ENCODE results near the gene SKAP1. TPM values are rescaled to one million over a fixed set of nuclear protein-coding genes. Genes with fewer than 3 reads are reported as not detected.

Gene SKAP1
- total and polyA plus RNA-seq, 5 donors from 2014 or later, result 196 to 554 (median 373) TPM

- Mint-ChIP-seq H3K36me3 (peaks cover 23% of the 10 kb centered on the region), H3K27ac (peak overlapping the region in 2 of 3 donors; percentile 59 to 60), H3K4me3 (peak overlapping the region in 2 of 4 donors; percentile 25 to 39), H3K9me3 (no peaks in the 10 kb centered on the region), H3K27me3 (no peaks in the 10 kb centered on the region), H3K4me1 (peaks cover 0 to 5% (median 2%) of the 10 kb centered on the region in 4 donors)
- peaks cover 30% of the 10 kb centered on the region for H3K36me3 ChIP-seq (ENCODE audit: control insufficient read depth, insufficient read depth, low read length)
- no peaks in the 10 kb centered on the region for H3K9me3 ChIP-seq (ENCODE audit: control insufficient read depth in 2 of 2, low read length in 2 of 2)
- ATAC-seq (ENCODE audit: low read depth in 2 of 2) (no peak), DNase-seq (no peak)
- H3K4me3 ChIP-seq (ENCODE audit: low read depth, low read length), result no peak overlapping the region
- no peaks in the 10 kb centered on the region for H3K4me1 ChIP-seq (ENCODE audit: control insufficient read depth, insufficient read depth, low read length, poor library complexity, severe bottlenecking)
- H3K27ac ChIP-seq (ENCODE audit: insufficient read depth, low read length, poor library complexity, severe bottlenecking), result no peak overlapping the region
- H3K27me3 ChIP-seq (ENCODE audit: control insufficient read depth, insufficient read depth, low read length), result no peaks in the 10 kb centered on the region
Observed at GRCh38 chr17:48123111-48123510, 306.9 kb downstream of the SKAP1 start.

GRCh38 chr17:48122665-48123045 is 307.4 kb downstream of the SKAP1 start:
- Histone ChIP-seq H3K4me3 (ENCODE audit: low read depth, low read length) (no peak overlapping the region), H3K4me1 (ENCODE audit: control insufficient read depth, insufficient read depth, low read length, poor library complexity, severe bottlenecking) (no peaks in the 10 kb centered on the region), H3K27me3 (ENCODE audit: control insufficient read depth, insufficient read depth, low read length) (no peaks in the 10 kb centered on the region), H3K36me3 (ENCODE audit: control insufficient read depth, insufficient read depth, low read length) (peaks cover 33% of the 10 kb centered on the region), H3K27ac (ENCODE audit: insufficient read depth, low read length, poor library complexity, severe bottlenecking) (no peak overlapping the region), H3K9me3 (ENCODE audit: control insufficient read depth in 2 of 2, low read length in 2 of 2) (no peaks in the 10 kb centered on the region)
- Mint-ChIP-seq H3K4me1 (peaks cover 0 to 5% (median 2%) of the 10 kb centered on the region in 4 donors), H3K27me3 (no peaks in the 10 kb centered on the region), H3K27ac (peak overlapping the region in 1 of 3 donors; percentile 71), H3K36me3 (peaks cover 23% of the 10 kb centered on the region), H3K4me3 (peak overlapping the region in 1 of 4 donors; percentile 25), H3K9me3 (no peaks in the 10 kb centered on the region)
- DNase-seq, result no peak
- ATAC-seq (ENCODE audit: low read depth in 2 of 2), result no peak

- Histone ChIP-seq H3K9me3 (ENCODE audit: control insufficient read depth in 2 of 2, low read length in 2 of 2) (no peaks in the 10 kb centered on the region), H3K4me1 (ENCODE audit: control insufficient read depth, insufficient read depth, low read length, poor library complexity, severe bottlenecking) (no peaks in the 10 kb centered on the region), H3K27ac (ENCODE audit: insufficient read depth, low read length, poor library complexity, severe bottlenecking) (no peak overlapping the region), H3K4me3 (ENCODE audit: low read depth, low read length) (no peak overlapping the region), H3K36me3 (ENCODE audit: control insufficient read depth, insufficient read depth, low read length) (peaks cover 34% of the 10 kb centered on the region), H3K27me3 (ENCODE audit: control insufficient read depth, insufficient read depth, low read length) (no peaks in the 10 kb centered on the region)
- no peaks in the 10 kb centered on the region for H3K27me3 Mint-ChIP-seq
- peaks cover 0 to 5% (median 2%) of the 10 kb centered on the region in 4 donors for H3K4me1 Mint-ChIP-seq
- H3K36me3 Mint-ChIP-seq, result peaks cover 23% of the 10 kb centered on the region
- H3K27ac Mint-ChIP-seq, result peak overlapping the region in 1 of 3 donors; percentile 71
- no peaks in the 10 kb centered on the region for H3K9me3 Mint-ChIP-seq
- no peak for DNase-seq
- H3K4me3 Mint-ChIP-seq, result no peak overlapping the region
- ATAC-seq (ENCODE audit: low read depth in 2 of 2), result no peak
Observed at GRCh38 chr17:48121923-48122664, 307.9 kb downstream of the SKAP1 start.

- H3K4me3 Mint-ChIP-seq, result peak overlapping the region; percentile 62 to 86 (median 72)
- DNase-seq (peak; percentile 11 to 87 (median 66)), ATAC-seq (ENCODE audit: low read depth in 2 of 2) (peak; percentile 90 to 93)
- H3K9me3 Mint-ChIP-seq, result no peaks in the 10 kb centered on the region
- Histone ChIP-seq H3K27ac (ENCODE audit: insufficient read depth, low read length, poor library complexity, severe bottlenecking) (peak overlapping the region; percentile 64), H3K4me1 (ENCODE audit: control insufficient read depth, insufficient read depth, low read length, poor library complexity, severe bottlenecking) (peaks cover 30% of the 10 kb centered on the region), H3K4me3 (ENCODE audit: low read depth, low read length) (peak overlapping the region; percentile 26), H3K36me3 (ENCODE audit: control insufficient read depth, insufficient read depth, low read length) (peaks cover 11% of the 10 kb centered on the region), H3K9me3 (ENCODE audit: control insufficient read depth in 2 of 2, low read length in 2 of 2) (no peaks in the 10 kb centered on the region), H3K27me3 (ENCODE audit: control insufficient read depth, insufficient read depth, low read length) (no peaks in the 10 kb centered on the region)
- H3K27me3 Mint-ChIP-seq, result no peaks in the 10 kb centered on the region
- H3K27ac Mint-ChIP-seq, result peak overlapping the region; percentile 80 to 89 (median 83)
- H3K4me1 Mint-ChIP-seq, result peaks cover 23 to 45% (median 39%) of the 10 kb centered on the region in 4 donors
- no peaks in the 10 kb centered on the region for H3K36me3 Mint-ChIP-seq
Observed at GRCh38 chr17:48113201-48113676, 316.8 kb downstream of the SKAP1 start.

GRCh38 chr17:48111937-48112241 is 318.1 kb downstream of the SKAP1 start:
- no peaks in the 10 kb centered on the region for H3K27me3 ChIP-seq (ENCODE audit: control insufficient read depth, insufficient read depth, low read length)
- Mint-ChIP-seq H3K27ac (peak overlapping the region; percentile 42 to 89 (median 76)), H3K4me1 (peaks cover 29 to 58% (median 47%) of the 10 kb centered on the region in 4 donors), H3K4me3 (peak overlapping the region in 2 of 4 donors; percentile 55 to 91), H3K27me3 (peaks cover 6% of the 10 kb centered on the region), H3K9me3 (no peaks in the 10 kb centered on the region), H3K36me3 (no peaks in the 10 kb centered on the region)
- no peaks in the 10 kb centered on the region for H3K9me3 ChIP-seq (ENCODE audit: control insufficient read depth in 2 of 2, low read length in 2 of 2)
- peaks cover 37% of the 10 kb centered on the region for H3K4me1 ChIP-seq (ENCODE audit: control insufficient read depth, insufficient read depth, low read length, poor library complexity, severe bottlenecking)
- ATAC-seq (ENCODE audit: low read depth in 2 of 2) (no peak), DNase-seq (no peak)
- H3K36me3 ChIP-seq (ENCODE audit: control insufficient read depth, insufficient read depth, low read length), result peaks cover 4% of the 10 kb centered on the region
- no peak overlapping the region for H3K4me3 ChIP-seq (ENCODE audit: low read depth, low read length)
- H3K27ac ChIP-seq (ENCODE audit: insufficient read depth, low read length, poor library complexity, severe bottlenecking), result peak overlapping the region; percentile 64

GRCh38 chr17:48110761-48111160 is 319.3 kb downstream of the SKAP1 start:
- Histone ChIP-seq H3K4me1 (ENCODE audit: control insufficient read depth, insufficient read depth, low read length, poor library complexity, severe bottlenecking) (peaks cover 43% of the 10 kb centered on the region), H3K36me3 (ENCODE audit: control insufficient read depth, insufficient read depth, low read length) (no peaks in the 10 kb centered on the region), H3K27me3 (ENCODE audit: control insufficient read depth, insufficient read depth, low read length) (no peaks in the 10 kb centered on the region), H3K9me3 (ENCODE audit: control insufficient read depth in 2 of 2, low read length in 2 of 2) (no peaks in the 10 kb centered on the region), H3K27ac (ENCODE audit: insufficient read depth, low read length, poor library complexity, severe bottlenecking) (peak overlapping the region; percentile 15), H3K4me3 (ENCODE audit: low read depth, low read length) (no peak overlapping the region)
- DNase-seq, result no peak
- H3K9me3 Mint-ChIP-seq, result no peaks in the 10 kb centered on the region
- H3K4me3 Mint-ChIP-seq, result peak overlapping the region in 3 of 4 donors; percentile 20 to 98 (median 62)
- H3K27me3 Mint-ChIP-seq, result peaks cover 6% of the 10 kb centered on the region
- H3K36me3 Mint-ChIP-seq, result no peaks in the 10 kb centered on the region
- ATAC-seq (ENCODE audit: low read depth in 2 of 2), result no peak
- H3K27ac Mint-ChIP-seq, result peak overlapping the region; percentile 73 to 89 (median 89)
- peaks cover 29 to 61% (median 50%) of the 10 kb centered on the region in 4 donors for H3K4me1 Mint-ChIP-seq

- peak; percentile 91 to 94 for ATAC-seq (ENCODE audit: low read depth in 2 of 2)
- peaks cover 12% of the 10 kb centered on the region for H3K27me3 Mint-ChIP-seq
- peaks cover 29 to 68% (median 45%) of the 10 kb centered on the region in 4 donors for H3K4me1 Mint-ChIP-seq
Observed at GRCh38 chr17:48107137-48108055, 322.6 kb downstream of the SKAP1 start, which contains the start of gene SNX11. Gene SNX11, plus strand, starts transcription at chr17:48107766. Its CDS starts 4,278 bp downstream, at chr17:48112044.

More at GRCh38 chr17:48107137-48108055, 322.6 kb downstream of the SKAP1 start, which contains the start of gene SNX11:
- Histone ChIP-seq H3K27ac (ENCODE audit: insufficient read depth, low read length, poor library complexity, severe bottlenecking) (peak within 1 kb of the TSS; percentile 89), H3K36me3 (ENCODE audit: control insufficient read depth, insufficient read depth, low read length) (no peaks in the 10 kb centered on the region), H3K4me3 (ENCODE audit: low read depth, low read length) (peak within 1 kb of the TSS; percentile 98), H3K9me3 (ENCODE audit: control insufficient read depth in 2 of 2, low read length in 2 of 2) (no peaks in the 10 kb centered on the region), H3K27me3 (ENCODE audit: control insufficient read depth, insufficient read depth, low read length) (no peaks in the 10 kb centered on the region), H3K4me1 (ENCODE audit: control insufficient read depth, insufficient read depth, low read length, poor library complexity, severe bottlenecking) (peaks cover 31% of the 10 kb centered on the region)
- Mint-ChIP-seq H3K27ac (peak within 1 kb of the TSS; percentile 96 to 97 (median 96)), H3K4me3 (peak within 1 kb of the TSS; percentile 93 to 99 (median 98)), H3K9me3 (no peaks in the 10 kb centered on the region), H3K36me3 (no peaks in the 10 kb centered on the region)
- DNase-seq, result peak; percentile 94 to 98 (median 95)

All from CD4-positive, CD25-positive, alpha-beta regulatory T cell (primary cell).